Panc1 (cell line): ENCODE data around the gene PRR36. TPM values are rescaled to one million over a fixed set of nuclear protein-coding genes. Genes with fewer than 3 reads are reported as not detected.

Experiments
- ATAC-seq: fragments of 200-7000 bp; cut with Tn5 transposase; 2 replicates; pipeline ENCODE4 v1.9.1; 2020; ENCODE audit warnings: mild to moderate bottlenecking, moderate library complexity
- BruUV-seq: library from RNA; stranded (reverse); fragments of 400-500 nt; replicated peaks from 2 replicates; lab custom pipeline; 2021; lab: Mats Ljungman, UMichigan
- CTCF ChIA-PET: fragments of 300-600 bp; sonication (Branson Sonifier 250); formaldehyde crosslinking; loops from one replicate; lab custom pipeline; 2022; ENCODE audit warnings: antibody characterized with exemption; lab: Charles Lee
- POLR2A ChIA-PET: fragments of 300-600 bp; sonication (Branson Sonifier 250); formaldehyde crosslinking; loops from one replicate; lab custom pipeline; 2022; ENCODE audit warnings: antibody characterized with exemption; lab: Charles Lee
- DNase-seq: peaks from one replicate; pipeline ENCODE4 v3.0.0-alpha.2; 2010; ENCODE audit warnings: low read depth, low spot score
- H3K27ac ChIP-seq: 2 replicates; pipeline ENCODE4 v1.5.1; 2011; ENCODE audit warnings: mild to moderate bottlenecking, low read length, inconsistent platforms
- H3K27me3 ChIP-seq: fragments of 200-500 bp; sonication (Bioruptor generic); 2 replicates; pipeline ENCODE4 v1.6.0; 2014; ENCODE audit warnings: low read length, inconsistent platforms; ENCODE audit not compliant: control insufficient read depth, insufficient read depth
- H3K36me3 ChIP-seq: fragments of 200-500 bp; sonication (Bioruptor generic); 2 replicates; pipeline ENCODE4 v1.5.1; 2014; ENCODE audit warnings: inconsistent platforms, mild to moderate bottlenecking, low read length, moderate library complexity; ENCODE audit not compliant: control insufficient read depth, insufficient read depth
- H3K4me1 ChIP-seq: 2 replicates; pipeline ENCODE4 v1.5.1; 2011; ENCODE audit warnings: inconsistent platforms, mild to moderate bottlenecking, low read length, moderate library complexity; ENCODE audit not compliant: control insufficient read depth, insufficient read depth
- H3K4me3 ChIP-seq, 2 experiments: 2 replicates each; pipeline ENCODE4 v1.5.1; 2011 to 2012; ENCODE audit warnings: low read depth in 2 of 2, low read length in 2 of 2, mild to moderate bottlenecking in 2 of 2, inconsistent platforms in 1 of 2, moderate library complexity in 1 of 2
- H3K9me3 ChIP-seq: fragments of 200-500 bp; sonication (Bioruptor generic); 2 replicates; pipeline ENCODE4 v1.5.1; 2014; ENCODE audit warnings: low read depth, mild to moderate bottlenecking, inconsistent platforms, low read length, moderate library complexity; ENCODE audit not compliant: control insufficient read depth, insufficient read depth
- CTCF ChIP-seq: fragments of 450-650 bp; IDR thresholded peaks from 2 replicates; pipeline ENCODE4 v1.5.1; 2017; ENCODE audit warnings: mild to moderate bottlenecking
- POLR2AphosphoS5 ChIP-seq: IDR thresholded peaks from 2 replicates; pipeline ENCODE4 v1.6.1; 2012; ENCODE audit warnings: mild to moderate bottlenecking, low read depth, low read length, moderate library complexity
- REST ChIP-seq, 2 experiments: IDR thresholded peaks; 2 replicates each; pipeline ENCODE4 v1.6.1; 2011 to 2012; ENCODE audit warnings: low read depth in 2 of 2, control low read depth in 1 of 2, low read length in 1 of 2, mild to moderate bottlenecking in 1 of 2, moderate library complexity in 1 of 2; ENCODE audit not compliant: insufficient read depth in 1 of 2
- SIN3A ChIP-seq: IDR thresholded peaks from 2 replicates; pipeline ENCODE4 v1.6.1; 2012; ENCODE audit warnings: low read depth, mild to moderate bottlenecking, low read length, moderate library complexity, borderline replicate concordance; ENCODE audit not compliant: insufficient read depth
- TCF7L2 ChIP-seq: IDR thresholded peaks from 2 replicates; pipeline ENCODE4 v1.6.1; 2011; ENCODE audit warnings: mild to moderate bottlenecking, low read depth, low read length, inconsistent platforms
- in situ Hi-C: cut with HindIII; loops from 2 replicates; pipeline ENCODE4 v1.10.0; 2016; ENCODE audit warnings: low sequenced_read_pairs, low pct_unique_long_range_greater_than_20kb
- intact Hi-C: fragments of 100-400 bp; cut with micrococcal nuclease; formaldehyde crosslinking; loops from one replicate; pipeline ENCODE4 v1.10.0; 2022; ENCODE audit not compliant: unreplicated experiment
- total RNA-seq: library from RNA; stranded (reverse); gene quantifications from one replicate; pipeline ENCODE4 v1.2.1, GENCODE V29; 2021; ENCODE audit not compliant: unreplicated experiment

The PRR36 gene
- total RNA-seq, 1 experiment from 2014 or later = 3.7 TPM

DNA sequence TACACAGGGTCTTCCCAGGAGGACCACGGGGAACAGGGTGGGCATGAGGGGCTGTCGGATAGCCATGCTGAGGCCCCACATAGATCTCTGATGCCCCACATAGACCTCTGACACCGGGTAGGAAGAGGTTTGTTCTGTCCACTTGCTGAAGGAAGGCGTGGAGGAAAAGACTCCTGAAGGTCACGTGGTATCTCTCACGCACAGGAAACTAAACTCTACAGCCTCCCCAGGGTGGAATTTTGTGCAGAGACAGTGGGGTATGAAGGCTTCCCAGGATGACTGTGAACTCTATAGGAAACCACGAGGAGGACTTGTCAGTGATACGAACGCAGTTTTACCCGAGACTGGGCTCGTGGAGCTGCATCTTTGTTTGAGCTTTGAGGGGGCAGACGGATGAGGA, 41.4 kb downstream of the PRR36 start:
- no TSS peak for BruUV-seq
- intact Hi-C loops = no loop called here
- ATAC-seq = no peak

DNA sequence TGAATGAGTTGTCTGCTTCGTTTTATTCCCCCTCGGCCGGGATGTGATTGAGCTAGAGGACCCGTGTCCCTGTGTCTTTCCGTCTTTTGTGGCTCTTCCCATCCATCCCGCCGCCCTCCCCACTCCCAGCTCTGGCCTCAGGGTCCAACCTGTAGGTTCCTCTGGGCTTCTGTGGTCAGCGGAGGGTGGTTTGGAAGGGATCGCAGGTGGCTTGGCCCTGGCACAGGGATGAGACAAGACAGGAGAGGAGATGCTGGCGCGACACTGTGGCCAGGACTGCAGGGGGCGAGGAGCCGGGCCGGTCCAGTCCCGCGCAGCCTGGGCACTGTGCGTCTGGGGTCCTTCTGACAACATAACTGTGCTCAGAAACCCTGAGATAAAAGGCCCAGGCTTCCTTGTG, 42.2 kb downstream of the PRR36 start:
- ATAC-seq (no peak), DNase-seq (no peak)
- TF ChIP-seq TCF7L2 (no peak), REST (IDR thresholded peaks at IDR 0.05; ENCODE audit: insufficient read depth in 1 of 2, low read depth in 2 of 2, low read length in 1 of 2) (no peak), SIN3A (no peak), CTCF (no peak), POLR2AphosphoS5 (no peak)
- Histone ChIP-seq H3K4me3 (no peak overlapping the region), H3K4me1 (no peaks in the 10 kb centered on the region; the same call in 1 of the 2 replicates), H3K9me3 (no peaks in the 10 kb centered on the region), H3K36me3 (no peaks in the 10 kb centered on the region), H3K27me3 (no peaks in the 10 kb centered on the region), H3K27ac (no peak overlapping the region)
- BruUV-seq = no TSS peak
- intact Hi-C loops (no loop called here), in situ Hi-C loops (no loop called here)
- ChIA-PET POLR2A (no interaction called here), CTCF (interaction anchor here (1.1 to 1.2 kb wide), 3 partner anchors 12 to 263 kb away, joined by 3 read pairs; no protein-coding TSS in a partner anchor)

More for the DNA sequence above, 41.4 kb downstream of the PRR36 start:
- in situ Hi-C loops = no loop called here
- Histone ChIP-seq H3K27me3 (no peaks in the 10 kb centered on the region), H3K4me1 (no peaks in the 10 kb centered on the region; the same call in 1 of the 2 replicates), H3K4me3 (no peak overlapping the region), H3K27ac (no peak overlapping the region), H3K36me3 (no peaks in the 10 kb centered on the region), H3K9me3 (no peaks in the 10 kb centered on the region)
- TF ChIP-seq REST (IDR thresholded peaks at IDR 0.05; ENCODE audit: insufficient read depth in 1 of 2, low read depth in 2 of 2, low read length in 1 of 2) = no peak
- no peak for TF ChIP-seq CTCF
- no peak for TF ChIP-seq SIN3A
- TF ChIP-seq TCF7L2 = no peak
- no peak for TF ChIP-seq POLR2AphosphoS5
- CTCF ChIA-PET = interaction anchor here (1.1 kb wide), 1 partner anchor 11 kb away, joined by 3 read pairs; no protein-coding TSS in a partner anchor
- POLR2A ChIA-PET = no interaction called here
- no peak for DNase-seq
